CD4-positive, alpha-beta memory T cell (primary cell): Measurements from ENCODE around the gene NR5A2. TPM values are rescaled to one million over a fixed set of nuclear protein-coding genes. Genes with fewer than 3 reads are reported as not detected.

Experiments
- CTCF ChIA-PET: fragments of 350-600 bp; sonication (Branson Sonifier 250); formaldehyde crosslinking; loops from one replicate; lab custom pipeline; 2021; ENCODE audit warnings: inconsistent platforms; ENCODE audit not compliant: partially characterized antibody; lab: Charles Lee
- POLR2A ChIA-PET: fragments of 350-600 bp; sonication (Branson Sonifier 250); formaldehyde crosslinking; loops from one replicate; lab custom pipeline; 2021; ENCODE audit not compliant: partially characterized antibody; lab: Charles Lee
- DNase-seq, 5 donors: peaks; one replicate each; pipeline versions ENCODE4 v3.0.0 to v3.0.0-alpha.2; 2020 to 2022; ENCODE audit warnings: mixed read lengths in 1 of 5
- H3K27ac ChIP-seq: one replicate; pipeline ENCODE4 v1.7.0; 2013; ENCODE audit warnings: low read depth, low read length
- H3K27me3 ChIP-seq: 2 replicates; pipeline ENCODE4 v1.7.0; 2013; ENCODE audit warnings: mild to moderate bottlenecking, low read length, moderate library complexity; ENCODE audit not compliant: insufficient read depth
- H3K36me3 ChIP-seq: 2 replicates; pipeline ENCODE4 v1.7.0; 2013; ENCODE audit warnings: mild to moderate bottlenecking, low read length, moderate library complexity; ENCODE audit not compliant: insufficient read depth
- H3K4me1 ChIP-seq: 2 replicates; pipeline ENCODE4 v1.7.0; 2013; ENCODE audit warnings: mild to moderate bottlenecking, low read length, moderate library complexity; ENCODE audit not compliant: insufficient read depth
- H3K4me3 ChIP-seq, 2 donors: one replicate each; pipeline ENCODE4 v1.7.0; 2013; ENCODE audit warnings: low read length in 2 of 2, mild to moderate bottlenecking in 1 of 2
- H3K9me3 ChIP-seq, 2 donors: one replicate each; pipeline ENCODE4 v1.7.0; 2013; ENCODE audit warnings: low read length in 2 of 2, control low read depth in 1 of 2; ENCODE audit not compliant: control insufficient read depth in 1 of 2
- H3K27ac Mint-ChIP-seq, 7 donors: one replicate each; pipeline ENCODE4 v1.8.0; 2020 to 2021; ENCODE audit warnings: mixed read lengths in 7 of 7, mild to moderate bottlenecking in 6 of 7, inconsistent platforms in 3 of 7, moderate library complexity in 3 of 7
- H3K27me3 Mint-ChIP-seq, 2 donors: one replicate each; pipeline ENCODE4 v1.8.0; 2020 to 2021; ENCODE audit warnings: mixed read lengths in 2 of 2
- H3K36me3 Mint-ChIP-seq, 2 donors: one replicate each; pipeline ENCODE4 v1.8.0; 2020 to 2021; ENCODE audit warnings: mixed read lengths in 2 of 2, inconsistent platforms in 1 of 2, mild to moderate bottlenecking in 1 of 2
- H3K4me1 Mint-ChIP-seq, 4 donors: one replicate each; pipeline ENCODE4 v1.8.0; 2020 to 2021; ENCODE audit warnings: mixed read lengths in 4 of 4, mild to moderate bottlenecking in 1 of 4
- H3K4me3 Mint-ChIP-seq, 8 donors: one replicate each; pipeline ENCODE4 v1.8.0; 2020 to 2021; ENCODE audit warnings: mixed read lengths in 8 of 8, mild to moderate bottlenecking in 7 of 8, moderate library complexity in 6 of 8, inconsistent platforms in 3 of 8
- H3K9me3 Mint-ChIP-seq, 8 donors: one replicate each; pipeline ENCODE4 v1.8.0; 2020 to 2021; ENCODE audit warnings: mixed read lengths in 8 of 8, mild to moderate bottlenecking in 5 of 8, inconsistent platforms in 3 of 8, moderate library complexity in 1 of 8
- intact Hi-C: fragments of 100-400 bp; cut with micrococcal nuclease; formaldehyde crosslinking; loops from one replicate; pipeline ENCODE4 v1.15.1; 2023
- polyA plus RNA-seq, 2 donors: library from polyadenylated mRNA; unstranded; fragments of 300-500 nt; fragmentation: Illumina TruSeq; gene quantifications; one replicate each; pipeline ENCODE4 v1.2.3, GENCODE V29; 2021
- total RNA-seq, 2 experiments: library from RNA; stranded (reverse); gene quantifications; one replicate each; pipeline ENCODE4 v1.2.3, GENCODE V29; 2021

The NR5A2 gene
- total and polyA plus RNA-seq, 4 experiments from 2014 or later = not detected

GRCh38 chr1:200108659-200109058 is 81.1 kb downstream of the NR5A2 start:
- H3K4me1 Mint-ChIP-seq = peaks cover 0 to 1% (median 0%) of the 10 kb centered on the region in 4 donors
- no peak overlapping the region for H3K27ac Mint-ChIP-seq
- Histone ChIP-seq H3K36me3 (no peaks in the 10 kb centered on the region), H3K4me3 (no peak overlapping the region), H3K27me3 (no peaks in the 10 kb centered on the region), H3K4me1 (no peaks in the 10 kb centered on the region), H3K27ac (no peak overlapping the region), H3K9me3 (no peaks in the 10 kb centered on the region)
- peaks cover 8 to 16% of the 10 kb centered on the region in 2 donors for H3K27me3 Mint-ChIP-seq
- no peak for DNase-seq
- peaks cover 0 to 1% (median 0%) of the 10 kb centered on the region in 8 donors for H3K9me3 Mint-ChIP-seq
- H3K4me3 Mint-ChIP-seq = no peak overlapping the region
- ChIA-PET POLR2A (no interaction called here), CTCF (interaction anchor here (1.0 to 1.4 kb wide), 2 partner anchors 10 to 20 kb away, joined by 3 to 5 read pairs; no protein-coding TSS in a partner anchor)
- intact Hi-C loops = no loop called here
- H3K36me3 Mint-ChIP-seq = no peaks in the 10 kb centered on the region

GRCh38 chr1:200112290-200112689 is 84.8 kb downstream of the NR5A2 start:
- Histone ChIP-seq H3K36me3 (no peaks in the 10 kb centered on the region), H3K27ac (no peak overlapping the region), H3K9me3 (no peaks in the 10 kb centered on the region), H3K4me1 (no peaks in the 10 kb centered on the region), H3K4me3 (no peak overlapping the region), H3K27me3 (no peaks in the 10 kb centered on the region)
- Mint-ChIP-seq H3K27ac (no peak overlapping the region), H3K4me3 (no peak overlapping the region), H3K4me1 (peaks cover 0 to 4% (median 0%) of the 10 kb centered on the region in 4 donors), H3K27me3 (peaks cover 7 to 10% of the 10 kb centered on the region in 2 donors), H3K9me3 (peaks cover 0 to 1% (median 0%) of the 10 kb centered on the region in 8 donors), H3K36me3 (no peaks in the 10 kb centered on the region)
- ChIA-PET CTCF (no interaction called here), POLR2A (no interaction called here)
- no peak for DNase-seq
- intact Hi-C loops = no loop called here

- CTCF ChIA-PET = no interaction called here
These were observed 88.0 kb downstream of the NR5A2 start for GRCh38 chr1:200115532-200115931.

GRCh38 chr1:200116324-200116723 is 88.8 kb downstream of the NR5A2 start:
- DNase-seq = no peak
- Mint-ChIP-seq H3K4me3 (no peak overlapping the region), H3K9me3 (peaks cover 0 to 1% (median 0%) of the 10 kb centered on the region in 8 donors), H3K36me3 (no peaks in the 10 kb centered on the region), H3K27ac (no peak overlapping the region), H3K4me1 (peaks cover 0 to 4% (median 0%) of the 10 kb centered on the region in 4 donors), H3K27me3 (peaks cover 5% of the 10 kb centered on the region in 2 donors)
- POLR2A ChIA-PET = no interaction called here
- H3K4me3 ChIP-seq = no peak overlapping the region
- CTCF ChIA-PET = no interaction called here
- no peaks in the 10 kb centered on the region for H3K36me3 ChIP-seq
- H3K27me3 ChIP-seq = no peaks in the 10 kb centered on the region
- no peak overlapping the region for H3K27ac ChIP-seq
- intact Hi-C loops = no loop called here
- no peaks in the 10 kb centered on the region for H3K4me1 ChIP-seq
- no peaks in the 10 kb centered on the region for H3K9me3 ChIP-seq

More at GRCh38 chr1:200115532-200115931, 88.0 kb downstream of the NR5A2 start:
- H3K36me3 ChIP-seq = no peaks in the 10 kb centered on the region
- H3K36me3 Mint-ChIP-seq = no peaks in the 10 kb centered on the region
- no peak for DNase-seq
- peaks cover 0 to 4% (median 0%) of the 10 kb centered on the region in 4 donors for H3K4me1 Mint-ChIP-seq
- H3K27me3 ChIP-seq = no peaks in the 10 kb centered on the region
- no peak overlapping the region for H3K4me3 Mint-ChIP-seq
- peaks cover 5 to 8% of the 10 kb centered on the region in 2 donors for H3K27me3 Mint-ChIP-seq
- intact Hi-C loops = no loop called here
- no peaks in the 10 kb centered on the region for H3K4me1 ChIP-seq
- POLR2A ChIA-PET = no interaction called here
- H3K4me3 ChIP-seq = no peak overlapping the region
- no peaks in the 10 kb centered on the region for H3K9me3 ChIP-seq
- peaks cover 0 to 1% (median 0%) of the 10 kb centered on the region in 8 donors for H3K9me3 Mint-ChIP-seq
- no peak overlapping the region for H3K27ac Mint-ChIP-seq
- no peak overlapping the region for H3K27ac ChIP-seq

- Mint-ChIP-seq H3K9me3 (no peaks in the 10 kb centered on the region), H3K4me3 (no peak overlapping the region), H3K27me3 (peaks cover 1 to 2% of the 10 kb centered on the region in 2 donors), H3K4me1 (peaks cover 0 to 4% (median 0%) of the 10 kb centered on the region in 4 donors), H3K36me3 (no peaks in the 10 kb centered on the region), H3K27ac (no peak overlapping the region)
- Histone ChIP-seq H3K4me3 (no peak overlapping the region), H3K27ac (no peak overlapping the region), H3K36me3 (no peaks in the 10 kb centered on the region), H3K27me3 (no peaks in the 10 kb centered on the region), H3K4me1 (no peaks in the 10 kb centered on the region), H3K9me3 (no peaks in the 10 kb centered on the region)
- CTCF ChIA-PET = interaction anchor here (1.3 kb wide), 1 partner anchor 9 kb away, joined by 5 read pairs; no protein-coding TSS in a partner anchor
- no peak for DNase-seq
- POLR2A ChIA-PET = no interaction called here
- intact Hi-C loops = no loop called here
These were observed 91.4 kb downstream of the NR5A2 start for GRCh38 chr1:200118779-200119505.

GRCh38 chr1:200121421-200121820 is 93.9 kb downstream of the NR5A2 start:
- ChIA-PET CTCF (no interaction called here), POLR2A (no interaction called here)
- no peaks in the 10 kb centered on the region for H3K36me3 ChIP-seq
- H3K4me3 ChIP-seq = no peak overlapping the region
- no peaks in the 10 kb centered on the region for H3K9me3 ChIP-seq
- no peaks in the 10 kb centered on the region for H3K36me3 Mint-ChIP-seq
- no peak overlapping the region for H3K27ac Mint-ChIP-seq
- H3K4me1 ChIP-seq = no peaks in the 10 kb centered on the region
- H3K27me3 Mint-ChIP-seq = peaks cover 1 to 2% of the 10 kb centered on the region in 2 donors
- H3K27ac ChIP-seq = no peak overlapping the region
- no peak overlapping the region for H3K4me3 Mint-ChIP-seq
- no peaks in the 10 kb centered on the region for H3K9me3 Mint-ChIP-seq
- DNase-seq = no peak
- H3K4me1 Mint-ChIP-seq = no peaks in the 10 kb centered on the region
- intact Hi-C loops = no loop called here
- no peaks in the 10 kb centered on the region for H3K27me3 ChIP-seq

GRCh38 chr1:200124309-200124708 is 96.8 kb downstream of the NR5A2 start:
- no peak for DNase-seq
- Histone ChIP-seq H3K4me3 (no peak overlapping the region), H3K27ac (no peak overlapping the region), H3K27me3 (no peaks in the 10 kb centered on the region), H3K9me3 (no peaks in the 10 kb centered on the region), H3K4me1 (peaks cover 8% of the 10 kb centered on the region), H3K36me3 (no peaks in the 10 kb centered on the region)
- Mint-ChIP-seq H3K4me3 (no peak overlapping the region), H3K9me3 (no peaks in the 10 kb centered on the region), H3K4me1 (peaks cover 5 to 6% (median 5%) of the 10 kb centered on the region in 4 donors), H3K36me3 (no peaks in the 10 kb centered on the region), H3K27ac (no peak overlapping the region), H3K27me3 (peaks cover 0 to 1% of the 10 kb centered on the region in 2 donors)
- ChIA-PET CTCF (interaction anchor here (0.6 kb wide), 1 partner anchor 753 kb away, joined by 3 read pairs; no protein-coding TSS in a partner anchor), POLR2A (no interaction called here)
- intact Hi-C loops = no loop called here
